Caco-2 (cell line): ENCODE results near the gene IRS1. TPM values are rescaled to one million over a fixed set of nuclear protein-coding genes. Genes with fewer than 3 reads are reported as not detected.
A peak's percentile ranks its signal among the peaks of the same experiment; 100 is the strongest.

Experiments
- Bru-seq: library from RNA; stranded (reverse); fragments of 400-500 nt; gene quantifications from one replicate; lab custom pipeline; 2021; lab: Mats Ljungman, UMichigan
- BruChase-seq, 2 experiments: library from RNA; stranded (reverse); fragments of 400-500 nt; gene quantifications; one replicate each; lab custom pipeline; 2021; lab: Mats Ljungman, UMichigan
- BruUV-seq: library from RNA; stranded (reverse); fragments of 400-500 nt; replicated peaks from 2 replicates; lab custom pipeline; 2021; lab: Mats Ljungman, UMichigan
- CTCF ChIA-PET: fragments of 300-600 bp; sonication (Branson Sonifier 250); formaldehyde crosslinking; loops from one replicate; lab custom pipeline; 2022; ENCODE audit warnings: antibody characterized with exemption; lab: Charles Lee
- POLR2A ChIA-PET: fragments of 300-600 bp; sonication (Branson Sonifier 250); formaldehyde crosslinking; loops from one replicate; lab custom pipeline; 2022; ENCODE audit warnings: antibody characterized with exemption; lab: Charles Lee
- DNase-seq, 2 experiments: peaks; one replicate each; pipeline versions ENCODE4 v3.0.0 to v3.0.0-alpha.2; 2020 to 2022
- H3K27me3 ChIP-seq: replicated peaks from 2 replicates; pipeline ENCODE4 v1.6.0; 2011; ENCODE audit warnings: low read length; ENCODE audit not compliant: control insufficient read depth, insufficient read depth
- H3K36me3 ChIP-seq: 2 replicates; pipeline ENCODE4 v1.5.1; 2011; ENCODE audit warnings: low read length; ENCODE audit not compliant: control insufficient read depth, insufficient read depth
- H3K4me1 ChIP-seq: fragments of 250-450 bp; sonication (Bioruptor Pico); 2 replicates; pipeline ENCODE4 v1.5.1; 2020; ENCODE audit warnings: mild to moderate bottlenecking
- H3K4me3 ChIP-seq: 2 replicates; pipeline ENCODE4 v1.5.1; 2011; ENCODE audit warnings: low read depth, mild to moderate bottlenecking, control low read depth, low read length
- H3K9me3 ChIP-seq: fragments of 250-450 bp; sonication (Bioruptor Pico); 2 replicates; pipeline ENCODE4 v1.5.1; 2020; ENCODE audit warnings: mild to moderate bottlenecking, moderate library complexity
- H3K27ac Mint-ChIP-seq: one replicate; pipeline ENCODE4 v1.8.0; 2022; ENCODE audit warnings: mixed read lengths; ENCODE audit not compliant: unreplicated experiment
- H3K27me3 Mint-ChIP-seq: one replicate; pipeline ENCODE4 v1.8.0; 2022; ENCODE audit warnings: mixed read lengths; ENCODE audit not compliant: insufficient read depth, unreplicated experiment
- H3K36me3 Mint-ChIP-seq: one replicate; pipeline ENCODE4 v1.8.0; 2022; ENCODE audit warnings: mild to moderate bottlenecking, mixed read lengths; ENCODE audit not compliant: insufficient read depth, unreplicated experiment
- H3K4me1 Mint-ChIP-seq: one replicate; pipeline ENCODE4 v1.8.0; 2022; ENCODE audit warnings: low read depth, mixed read lengths; ENCODE audit not compliant: unreplicated experiment
- H3K4me3 Mint-ChIP-seq: one replicate; pipeline ENCODE4 v1.8.0; 2022; ENCODE audit warnings: mild to moderate bottlenecking, moderate library complexity, mixed read lengths; ENCODE audit not compliant: unreplicated experiment
- H3K9me3 Mint-ChIP-seq: one replicate; pipeline ENCODE4 v1.8.0; 2022; ENCODE audit warnings: mixed read lengths; ENCODE audit not compliant: unreplicated experiment
- intact Hi-C: fragments of 100-400 bp; cut with micrococcal nuclease; formaldehyde crosslinking; loops from one replicate; pipeline ENCODE4 v1.10.0; 2022; ENCODE audit not compliant: unreplicated experiment
- long read RNA-seq: library from polyadenylated mRNA; stranded (forward); transcript quantifications from one replicate; pipeline ENCODE4 v2.0.0, GENCODE V29; 2022
- total RNA-seq: library from RNA; stranded (reverse); gene quantifications from 2 replicates; pipeline ENCODE4 v1.2.3, GENCODE V29; 2022
- TF ChIP-seq, protein P1 (sequence below), 2 experiments: fragments of 200-600 bp in 1 of 2; IDR thresholded peaks; 1 replicate in 1 of 2; 2 replicates in 1 of 2; pipeline versions ENCODE4 v1.5.1 to v1.8.0; 2011 to 2022; ENCODE audit warnings: antibody characterized with exemption in 1 of 2, control low read depth in 1 of 2, inconsistent platforms in 1 of 2, low read depth in 1 of 2, low read length in 1 of 2, mild to moderate bottlenecking in 1 of 2, moderate library complexity in 1 of 2; ENCODE audit not compliant: insufficient read depth in 1 of 2, severe bottlenecking in 1 of 2, unreplicated experiment in 1 of 2

The IRS1 gene, protein sequence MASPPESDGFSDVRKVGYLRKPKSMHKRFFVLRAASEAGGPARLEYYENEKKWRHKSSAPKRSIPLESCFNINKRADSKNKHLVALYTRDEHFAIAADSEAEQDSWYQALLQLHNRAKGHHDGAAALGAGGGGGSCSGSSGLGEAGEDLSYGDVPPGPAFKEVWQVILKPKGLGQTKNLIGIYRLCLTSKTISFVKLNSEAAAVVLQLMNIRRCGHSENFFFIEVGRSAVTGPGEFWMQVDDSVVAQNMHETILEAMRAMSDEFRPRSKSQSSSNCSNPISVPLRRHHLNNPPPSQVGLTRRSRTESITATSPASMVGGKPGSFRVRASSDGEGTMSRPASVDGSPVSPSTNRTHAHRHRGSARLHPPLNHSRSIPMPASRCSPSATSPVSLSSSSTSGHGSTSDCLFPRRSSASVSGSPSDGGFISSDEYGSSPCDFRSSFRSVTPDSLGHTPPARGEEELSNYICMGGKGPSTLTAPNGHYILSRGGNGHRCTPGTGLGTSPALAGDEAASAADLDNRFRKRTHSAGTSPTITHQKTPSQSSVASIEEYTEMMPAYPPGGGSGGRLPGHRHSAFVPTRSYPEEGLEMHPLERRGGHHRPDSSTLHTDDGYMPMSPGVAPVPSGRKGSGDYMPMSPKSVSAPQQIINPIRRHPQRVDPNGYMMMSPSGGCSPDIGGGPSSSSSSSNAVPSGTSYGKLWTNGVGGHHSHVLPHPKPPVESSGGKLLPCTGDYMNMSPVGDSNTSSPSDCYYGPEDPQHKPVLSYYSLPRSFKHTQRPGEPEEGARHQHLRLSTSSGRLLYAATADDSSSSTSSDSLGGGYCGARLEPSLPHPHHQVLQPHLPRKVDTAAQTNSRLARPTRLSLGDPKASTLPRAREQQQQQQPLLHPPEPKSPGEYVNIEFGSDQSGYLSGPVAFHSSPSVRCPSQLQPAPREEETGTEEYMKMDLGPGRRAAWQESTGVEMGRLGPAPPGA (N-terminal part only)
- total RNA-seq (27.9 and 32.4 TPM in 2 replicates), Bru-seq, nascent RNA (percentile 79 among the genes with signal in this experiment), BruChase-seq, experiment 1, labeled RNA remaining after a 2-hour chase (percentile 85 among the genes with signal in this experiment), BruChase-seq, experiment 2, labeled RNA remaining after a 6-hour chase (percentile 78 among the genes with signal in this experiment)
- long read RNA-seq, full-length matches to known transcripts = 37 of 60 reads
- long read RNA-seq, partial matches to known transcripts = 0 of 60 reads
- long read RNA-seq, other reads (novel, unspliced or antisense) = 23 of 60 reads

DNA sequence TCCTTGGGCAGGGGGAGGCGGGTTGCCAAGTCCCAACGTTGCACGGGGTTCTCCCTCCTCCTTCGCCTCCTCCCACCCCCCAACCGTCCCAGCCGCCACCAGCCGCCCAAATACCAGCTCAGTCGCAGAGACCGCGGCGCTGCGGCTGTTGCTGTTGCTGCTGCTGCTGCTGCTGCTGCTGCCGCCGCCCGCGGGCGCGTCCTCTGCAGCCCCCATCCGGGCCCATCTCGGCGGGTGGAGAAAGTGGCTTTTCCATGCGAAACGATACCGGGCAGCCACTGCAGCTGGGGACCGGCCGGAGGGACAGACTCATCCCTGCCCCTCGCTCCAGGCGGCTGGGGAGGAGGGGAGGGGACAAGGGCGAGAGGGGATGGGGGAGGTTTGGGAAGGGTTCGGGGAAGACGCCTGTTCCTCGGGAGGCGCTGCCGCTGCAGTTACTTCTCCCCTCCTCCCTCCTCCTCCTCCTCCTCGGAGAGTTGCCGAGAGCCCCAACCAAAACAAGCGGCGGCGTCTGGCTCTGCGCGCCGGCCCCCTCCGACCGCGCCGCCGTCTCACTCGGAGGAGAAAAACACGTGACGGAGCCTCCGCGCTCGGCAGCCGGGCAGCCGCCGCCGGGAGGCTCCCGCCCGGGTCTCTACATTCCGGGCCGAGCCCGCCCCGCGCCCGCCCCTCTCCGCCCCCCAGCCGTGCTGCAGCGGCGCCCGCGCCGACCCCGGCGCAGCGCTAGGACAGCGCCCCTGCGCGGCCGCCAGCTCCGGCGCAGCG, at the start of gene IRS1:
TSS of gene IRS1 (minus strand) at position 610 of the 765 bp plus-strand sequence. CDS start 1,082 bp downstream, outside the sequence.
- Histone ChIP-seq H3K9me3 (no peaks in the 10 kb centered on the region), H3K27me3 (no peaks in the 10 kb centered on the region), H3K4me3 (peak within 1 kb of the TSS; percentile 81), H3K36me3 (peaks cover 6% of the 10 kb centered on the region), H3K4me1 (peaks cover 28% of the 10 kb centered on the region)
- peak; percentile 73 for DNase-seq
- no peaks in the 10 kb centered on the region for H3K9me3 Mint-ChIP-seq
- H3K4me1 Mint-ChIP-seq = peaks cover 9% of the 10 kb centered on the region
- ChIA-PET POLR2A (interaction anchor here (0.6 kb wide), 2 partner anchors 11 to 313 kb away, joined by 9 to 12 read pairs; no protein-coding TSS in a partner anchor), CTCF (interaction anchor here (0.6 to 0.7 kb wide), 5 partner anchors 320 to 877 kb away, joined by 3 to 7 read pairs (median 3); no protein-coding TSS in a partner anchor)
- H3K27ac Mint-ChIP-seq = peak within 1 kb of the TSS; percentile 71
- no TSS peak for BruUV-seq
- TF ChIP-seq, protein P1, sequence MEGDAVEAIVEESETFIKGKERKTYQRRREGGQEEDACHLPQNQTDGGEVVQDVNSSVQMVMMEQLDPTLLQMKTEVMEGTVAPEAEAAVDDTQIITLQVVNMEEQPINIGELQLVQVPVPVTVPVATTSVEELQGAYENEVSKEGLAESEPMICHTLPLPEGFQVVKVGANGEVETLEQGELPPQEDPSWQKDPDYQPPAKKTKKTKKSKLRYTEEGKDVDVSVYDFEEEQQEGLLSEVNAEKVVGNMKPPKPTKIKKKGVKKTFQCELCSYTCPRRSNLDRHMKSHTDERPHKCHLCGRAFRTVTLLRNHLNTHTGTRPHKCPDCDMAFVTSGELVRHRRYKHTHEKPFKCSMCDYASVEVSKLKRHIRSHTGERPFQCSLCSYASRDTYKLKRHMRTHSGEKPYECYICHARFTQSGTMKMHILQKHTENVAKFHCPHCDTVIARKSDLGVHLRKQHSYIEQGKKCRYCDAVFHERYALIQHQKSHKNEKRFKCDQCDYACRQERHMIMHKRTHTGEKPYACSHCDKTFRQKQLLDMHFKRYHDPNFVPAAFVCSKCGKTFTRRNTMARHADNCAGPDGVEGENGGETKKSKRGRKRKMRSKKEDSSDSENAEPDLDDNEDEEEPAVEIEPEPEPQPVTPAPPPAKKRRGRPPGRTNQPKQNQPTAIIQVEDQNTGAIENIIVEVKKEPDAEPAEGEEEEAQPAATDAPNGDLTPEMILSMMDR (IDR thresholded peaks at IDR 0.05; ENCODE audit: insufficient read depth in 1 of 2, low read depth in 1 of 2, low read length in 1 of 2, severe bottlenecking in 1 of 2, unreplicated experiment in 1 of 2) = peak in 1 of 2 experiments; percentile 17
- no peaks in the 10 kb centered on the region for H3K27me3 Mint-ChIP-seq
- intact Hi-C loops = loop anchor here (2.0 to 10.0 kb wide), 3 partner anchors 67 to 175 kb away; no protein-coding TSS in a partner anchor
- H3K4me3 Mint-ChIP-seq = peak within 1 kb of the TSS; percentile 85
- H3K36me3 Mint-ChIP-seq = peaks cover 37% of the 10 kb centered on the region

- intact Hi-C loops = no loop called here
- no peaks in the 10 kb centered on the region for H3K27me3 ChIP-seq
- H3K4me3 Mint-ChIP-seq = no peak overlapping the region
- no peaks in the 10 kb centered on the region for H3K4me1 Mint-ChIP-seq
- H3K9me3 Mint-ChIP-seq = no peaks in the 10 kb centered on the region
- ChIA-PET CTCF (no interaction called here), POLR2A (no interaction called here)
- BruUV-seq = no TSS peak
- TF ChIP-seq, protein P1 (IDR thresholded peaks at IDR 0.05; ENCODE audit: insufficient read depth in 1 of 2, low read depth in 1 of 2, low read length in 1 of 2, severe bottlenecking in 1 of 2, unreplicated experiment in 1 of 2) = no peak
- DNase-seq = no peak
- H3K36me3 ChIP-seq = no peaks in the 10 kb centered on the region
- H3K36me3 Mint-ChIP-seq = no peaks in the 10 kb centered on the region
- H3K4me1 ChIP-seq = no peaks in the 10 kb centered on the region
- H3K9me3 ChIP-seq = no peaks in the 10 kb centered on the region
- H3K27me3 Mint-ChIP-seq = no peaks in the 10 kb centered on the region
- H3K4me3 ChIP-seq = no peak overlapping the region
- H3K27ac Mint-ChIP-seq = no peak overlapping the region
Observed at GRCh38 chr2:226849349-226849748, 49.7 kb upstream of the IRS1 start.
